DND-41 (cell line): ENCODE results near the gene RFTN1.

Source experiments
- CTCF ChIP-seq: IDR thresholded peaks from 2 replicates; pipeline ENCODE4 v1.5.1; 2012; ENCODE audit warnings: borderline replicate concordance, low read length, moderate library complexity, mild to moderate bottlenecking; ENCODE audit not compliant: poor library complexity, severe bottlenecking; ENCODE audit errors: extremely low read depth
- EZH2 ChIP-seq: IDR thresholded peaks from 3 replicates; pipeline ENCODE4 v1.6.1; 2012; ENCODE audit warnings: borderline replicate concordance, low read depth, mild to moderate bottlenecking, moderate library complexity, low read length, inconsistent platforms; ENCODE audit not compliant: severe bottlenecking

- no peak for TF ChIP-seq CTCF
- TF ChIP-seq EZH2, result no peak
These were observed 147.9 kb downstream of the RFTN1 start for GRCh38 chr3:16365491-16366128.
